A204.1 (cell line): ENCODE data around the gene NDST3.
"Not testable (repeated sequence)": the region's sequence is repeated elsewhere in the genome, so short reads cannot be mapped to it uniquely, and the experiment has no call there.

Source experiments
- FAIRE-seq: peaks from 2 replicates; lab custom pipeline; 2012; peaks lifted over from hg19 to GRCh38; lab: Jason Lieb, UNC

The NDST3 gene

DNA sequence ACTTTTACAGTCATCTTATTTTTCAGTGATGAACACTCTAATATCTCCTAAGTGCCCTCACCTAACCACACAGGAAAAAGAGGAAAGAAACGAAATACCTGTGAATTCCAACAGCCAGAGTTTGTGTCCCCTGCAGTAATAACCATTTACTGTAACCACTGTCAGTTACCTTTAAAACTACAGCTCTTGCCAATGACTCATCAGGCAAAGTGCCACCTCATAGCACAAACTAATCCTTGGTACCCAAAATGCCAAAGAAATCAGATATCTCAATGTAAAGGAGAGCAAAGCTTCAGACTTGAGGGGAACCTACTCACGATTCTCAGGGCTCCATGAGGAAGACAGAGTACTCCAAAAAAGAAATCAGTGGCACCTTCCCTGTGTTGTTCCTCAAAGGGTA lies 146.5 kb downstream of the NDST3 start:
- FAIRE-seq: no peak

DNA sequence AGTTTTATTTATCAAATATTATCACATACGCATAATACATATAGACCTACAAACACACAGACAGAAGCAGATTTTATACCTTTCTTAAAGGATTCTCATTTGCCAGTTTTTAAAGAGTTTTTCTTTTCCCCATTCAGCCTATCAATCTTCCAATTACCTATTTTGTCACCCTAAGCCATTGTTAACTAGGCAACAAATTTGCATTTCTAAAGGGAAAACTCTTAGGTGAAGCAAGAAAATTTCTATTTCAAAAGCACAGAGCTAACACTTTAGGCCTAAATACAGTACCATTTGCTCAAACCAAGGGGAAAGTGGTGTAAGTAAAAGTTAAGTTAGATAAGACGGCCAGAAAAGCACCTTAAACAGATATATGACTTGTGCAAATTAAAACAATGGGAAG lies 156.6 kb downstream of the NDST3 start:
- no peak for FAIRE-seq

DNA sequence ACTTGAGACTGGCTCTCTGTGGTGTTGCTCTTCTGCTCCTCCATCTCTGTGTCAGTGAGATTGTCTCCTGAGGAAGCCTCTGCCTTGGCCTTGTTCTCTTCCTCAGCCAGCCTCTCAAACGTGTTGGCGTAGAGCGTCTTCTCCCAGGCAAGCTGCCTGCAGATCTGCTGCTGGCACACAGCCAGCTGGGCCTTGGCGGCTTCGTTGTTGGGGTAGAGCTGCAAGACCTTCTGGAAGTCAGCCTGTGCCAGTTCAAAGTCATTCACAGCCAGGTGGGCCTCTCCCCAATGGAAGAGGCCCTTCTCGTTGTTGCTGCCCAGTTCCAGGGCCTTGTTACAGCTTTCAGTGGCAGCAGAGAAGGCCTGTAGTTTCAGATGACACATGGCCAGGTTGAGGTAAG lies 159.1 kb downstream of the NDST3 start:
- no peak for FAIRE-seq

DNA sequence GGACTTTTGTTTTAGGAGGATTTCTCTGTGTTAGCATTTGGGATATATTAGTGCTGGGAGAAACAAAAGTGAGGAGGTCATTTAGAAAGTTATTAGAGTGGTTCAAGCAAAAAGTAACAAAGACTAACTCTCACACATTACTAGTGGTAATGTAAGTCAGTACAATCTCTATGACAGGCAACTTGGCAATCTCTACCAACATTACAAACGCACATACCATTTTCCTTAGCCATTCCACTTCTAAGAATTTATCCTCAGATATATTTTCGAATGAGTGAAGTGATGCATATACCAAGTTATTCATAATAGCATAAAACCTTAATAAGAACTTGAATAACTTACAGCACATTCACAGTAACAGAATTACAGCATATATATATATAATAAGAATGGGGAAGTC lies 172.3 kb downstream of the NDST3 start:
- FAIRE-seq: no peak

DNA sequence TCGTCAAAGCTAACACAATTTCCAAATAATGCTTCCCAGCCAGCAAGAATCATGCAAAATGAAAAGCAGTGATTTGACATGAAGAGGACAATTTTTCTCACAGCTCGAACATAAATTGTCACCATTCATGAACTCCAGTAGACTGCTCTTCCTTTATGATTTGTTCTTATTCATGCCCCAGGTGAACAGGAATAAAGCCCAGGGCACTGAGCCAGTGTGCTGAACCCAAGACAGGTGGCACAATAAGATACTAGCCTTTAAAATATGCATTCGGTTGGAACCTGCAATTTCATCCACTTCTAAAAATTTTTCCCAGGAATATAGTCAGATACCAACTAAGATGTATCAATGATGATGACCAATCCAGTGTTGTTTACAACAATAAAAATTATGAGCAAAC lies 178.8 kb downstream of the NDST3 start:
- FAIRE-seq: no peak

DNA sequence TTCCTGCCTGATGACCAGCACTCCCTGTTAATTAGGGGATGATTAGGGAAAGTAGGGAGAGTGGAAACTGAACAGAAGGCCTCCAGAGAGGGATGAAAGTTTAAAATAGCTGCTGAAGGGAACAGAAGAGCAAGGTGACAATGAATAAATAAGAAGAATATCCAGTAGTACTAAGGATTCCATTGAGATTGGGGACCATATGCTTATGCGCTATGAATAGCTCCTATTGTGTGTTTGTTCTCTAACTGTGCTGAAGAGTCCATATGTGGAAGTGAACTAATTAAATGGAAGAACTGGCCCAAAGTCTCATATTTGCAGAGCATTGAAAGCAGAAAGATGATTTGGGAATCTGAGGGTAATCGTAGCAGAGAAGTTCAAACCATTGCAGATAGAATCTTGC lies 181.5 kb downstream of the NDST3 start:
- FAIRE-seq: no peak

DNA sequence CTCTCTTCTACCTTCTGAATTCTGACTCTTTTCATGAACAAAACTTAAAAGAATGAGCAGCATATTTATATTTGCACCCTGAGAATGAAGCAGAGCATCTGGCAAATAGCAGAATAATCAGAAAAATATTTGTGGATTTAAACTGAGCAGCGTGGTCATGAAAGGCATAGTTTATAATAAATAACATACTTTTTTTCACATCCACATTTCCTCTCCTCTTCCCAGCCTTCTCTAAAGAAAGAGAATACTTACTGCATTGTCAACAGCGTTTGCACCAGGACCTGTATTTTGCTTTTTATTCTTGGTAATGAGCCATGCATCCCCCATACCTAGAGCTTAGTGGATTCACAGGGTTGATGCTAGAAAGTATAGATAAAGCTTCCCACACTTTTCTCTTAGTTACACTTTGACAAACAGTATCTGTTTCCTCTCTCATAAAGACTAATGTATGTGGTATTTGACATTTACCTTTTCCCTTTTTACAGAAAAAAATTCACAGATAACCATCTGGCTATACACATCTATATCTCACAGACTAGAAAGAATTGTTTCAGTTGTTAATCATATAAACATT lies 187.0 kb downstream of the NDST3 start:
- FAIRE-seq: no peak

DNA sequence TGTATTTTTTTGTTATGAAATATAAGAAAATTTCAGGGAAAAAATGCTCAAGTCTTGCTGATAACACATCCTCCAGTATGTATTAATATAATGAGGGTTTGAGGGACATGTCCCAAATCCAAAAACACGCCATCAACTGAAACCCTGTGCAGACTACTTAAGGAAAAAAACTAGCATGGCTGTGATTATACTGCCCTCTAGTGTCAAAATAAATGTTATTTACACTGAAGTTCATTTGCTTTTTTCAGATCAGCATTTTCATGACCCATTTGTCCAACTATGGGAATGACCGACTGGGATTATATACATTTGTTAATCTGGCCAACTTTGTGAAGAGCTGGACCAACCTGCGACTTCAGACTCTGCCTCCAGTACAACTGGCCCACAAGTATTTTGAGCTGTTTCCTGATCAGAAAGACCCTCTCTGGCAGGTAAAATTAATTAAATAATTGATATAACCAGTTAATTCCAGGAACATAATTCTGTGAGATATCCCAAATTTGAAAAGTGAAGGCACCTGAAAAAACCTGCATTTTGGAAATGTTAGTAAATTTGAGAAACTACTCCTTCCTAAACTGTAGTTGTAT lies 190.1 kb downstream of the NDST3 start:
- FAIRE-seq: peak; percentile 94

DNA sequence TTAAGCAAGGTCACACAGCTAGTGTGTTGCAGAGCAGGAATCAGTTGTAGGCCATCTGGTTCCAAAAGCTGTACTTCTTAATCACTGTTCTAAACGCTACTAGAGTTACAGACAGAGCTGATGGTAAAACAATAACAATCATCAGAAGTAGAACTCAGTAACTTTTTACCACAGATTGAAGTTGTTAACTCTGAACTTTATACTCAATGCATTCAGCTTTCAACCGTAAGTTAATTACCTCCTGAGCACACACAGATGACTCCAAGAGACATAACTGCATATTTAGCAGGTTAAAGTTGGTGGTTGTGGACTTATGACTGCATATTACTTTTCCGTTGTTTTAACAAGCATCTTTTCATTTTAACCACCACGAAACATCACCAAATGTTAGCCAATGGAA lies 191.2 kb downstream of the NDST3 start:
- FAIRE-seq: no peak

DNA sequence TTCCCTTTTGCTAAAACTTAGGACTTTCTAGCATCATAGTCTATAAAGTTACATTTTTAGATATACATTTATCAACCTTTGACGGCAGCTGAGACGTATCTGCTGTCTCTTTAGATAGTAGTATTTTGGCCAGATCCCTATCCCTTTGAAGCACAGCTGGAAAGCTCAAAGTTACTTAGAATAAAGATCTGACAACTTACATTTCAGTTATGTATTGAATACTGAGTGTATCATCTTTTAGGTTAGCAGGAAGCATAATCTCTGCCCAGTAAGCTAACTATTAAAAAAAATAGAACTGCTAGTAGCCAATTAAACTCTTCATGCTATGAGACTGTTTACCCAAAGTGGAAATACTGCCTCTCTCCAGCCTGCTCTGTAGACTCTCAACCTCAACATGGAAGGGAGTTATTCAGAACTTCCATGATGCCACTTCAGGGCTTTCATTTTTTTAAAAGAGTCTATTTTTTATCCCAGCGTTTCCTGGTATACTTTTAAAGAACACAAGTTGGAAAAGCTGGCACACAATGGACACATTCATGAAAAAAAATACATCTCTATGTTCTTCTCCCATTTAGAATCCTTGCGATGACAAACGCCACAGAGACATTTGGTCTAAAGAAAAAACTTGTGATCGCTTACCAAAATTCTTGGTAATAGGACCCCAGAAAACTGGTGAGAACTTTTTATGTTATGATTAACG lies 192.2 kb downstream of the NDST3 start:
- FAIRE-seq: no peak

DNA sequence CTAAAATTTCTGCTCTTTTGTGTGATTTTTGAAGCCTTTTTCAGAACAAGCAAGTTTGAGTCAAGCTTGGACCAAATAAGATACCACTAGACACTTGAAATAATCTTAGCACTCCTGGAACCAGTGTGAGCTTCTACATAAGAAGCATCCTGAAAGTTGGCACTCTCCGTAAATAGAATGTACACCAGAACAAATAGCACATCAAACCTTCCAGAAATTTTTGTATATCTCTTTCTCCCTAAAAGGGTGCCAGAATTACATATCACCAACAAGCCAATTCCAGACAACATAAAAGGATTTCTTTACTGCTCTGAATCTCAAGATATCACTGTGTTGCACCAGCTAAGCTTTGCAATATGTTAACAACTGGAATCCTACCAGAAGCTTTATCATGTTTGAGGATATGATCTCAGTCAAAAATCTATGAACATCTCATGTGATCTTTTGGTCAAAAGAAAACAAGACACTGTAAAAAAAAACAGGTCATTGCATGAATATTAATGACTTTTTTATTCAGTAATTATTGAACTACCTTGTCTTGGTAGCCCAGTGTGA lies 201.4 kb downstream of the NDST3 start:
- no peak for FAIRE-seq

DNA sequence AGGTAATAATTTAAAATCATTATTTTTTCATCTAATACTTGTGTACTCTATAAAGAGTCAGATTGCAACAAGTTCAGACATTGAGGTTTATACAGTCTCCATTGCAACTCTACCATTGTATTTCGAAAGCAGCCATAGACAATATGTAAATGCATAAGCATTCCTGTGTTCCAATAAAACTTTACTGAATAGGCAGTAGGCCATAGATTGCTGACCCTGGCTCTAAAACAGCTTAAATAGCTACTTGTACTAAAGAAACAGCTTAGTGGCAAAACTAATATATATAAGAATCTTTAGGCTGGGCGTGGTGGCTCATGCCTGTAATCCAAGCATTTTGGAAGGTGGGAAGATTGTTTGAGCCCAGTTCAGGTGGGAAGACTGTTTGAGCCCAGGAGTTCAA lies 203.2 kb downstream of the NDST3 start:
- no peak for FAIRE-seq

DNA sequence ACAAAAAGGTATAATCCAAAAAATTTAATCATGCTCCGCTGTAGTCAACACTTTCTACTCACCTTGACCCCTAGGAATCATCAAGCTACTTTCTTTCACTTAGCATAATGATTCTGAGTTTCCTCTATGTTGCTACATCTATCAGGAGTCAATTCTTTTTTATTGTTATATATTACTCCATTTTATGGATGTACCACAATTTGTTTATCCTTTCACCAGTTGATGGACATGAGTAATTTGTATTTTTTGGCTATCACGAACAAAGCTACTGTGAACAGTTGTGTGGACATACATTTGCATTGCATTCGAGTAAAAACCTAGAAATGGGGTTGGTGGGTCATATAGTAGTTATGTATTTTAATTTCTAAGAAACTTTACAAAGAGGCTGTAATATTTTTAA lies 215.6 kb downstream of the NDST3 start:
- FAIRE-seq: no peak

DNA sequence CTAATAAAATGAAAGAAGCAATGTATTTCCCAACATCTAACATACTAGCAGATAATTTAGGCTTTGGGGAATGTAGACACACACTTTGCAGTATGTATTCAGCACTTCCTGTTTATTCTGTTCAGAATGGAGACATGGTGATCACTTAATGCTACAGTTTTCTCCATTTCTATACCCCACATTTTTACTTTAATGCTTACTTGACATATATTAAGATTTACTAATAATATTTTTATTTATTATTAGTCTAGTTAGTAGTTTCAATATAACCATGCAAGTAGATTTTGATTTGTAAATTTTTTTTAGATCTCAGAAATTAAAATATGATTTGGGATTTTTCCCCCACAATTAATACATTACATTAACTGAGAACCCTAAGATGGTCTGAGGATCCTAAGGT lies 220.1 kb downstream of the NDST3 start:
- FAIRE-seq: no peak

DNA sequence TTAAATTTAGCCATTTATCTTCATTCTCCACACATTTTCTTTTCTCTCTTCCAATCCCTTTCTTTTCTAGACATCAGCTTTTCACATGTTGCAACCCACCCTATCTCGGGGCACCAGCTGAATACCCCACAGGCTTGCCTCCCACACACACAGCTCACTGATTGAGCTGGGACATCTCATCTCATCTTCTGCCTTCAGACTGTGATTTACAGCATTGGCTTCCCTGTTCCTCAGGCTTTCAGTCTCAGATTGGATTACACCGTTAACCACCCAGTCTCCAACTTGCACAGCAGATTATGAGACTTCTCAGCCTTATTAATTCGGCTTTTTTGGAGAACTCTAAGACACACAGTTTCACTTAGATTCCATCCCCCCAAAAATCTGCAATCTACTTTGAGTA lies 224.8 kb downstream of the NDST3 start:
- FAIRE-seq: no peak

DNA sequence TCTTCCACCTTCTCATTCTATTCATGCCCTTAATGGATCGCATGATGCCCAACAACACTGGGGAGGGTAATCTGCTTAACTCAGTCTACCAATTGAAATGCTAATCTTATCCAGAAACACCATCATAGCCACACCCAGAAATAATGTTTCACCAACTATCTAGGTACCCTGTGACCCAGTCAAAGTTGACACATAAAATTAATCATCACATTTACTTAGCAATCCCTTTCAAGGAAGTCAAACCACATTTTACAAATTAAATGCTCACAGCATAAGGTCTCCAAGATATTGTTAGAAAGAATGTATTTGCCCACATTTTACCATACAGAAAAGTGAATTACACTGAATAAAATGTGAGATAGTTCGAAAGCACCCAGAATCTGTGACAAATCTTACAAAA lies 226.0 kb downstream of the NDST3 start:
- FAIRE-seq: no peak

DNA sequence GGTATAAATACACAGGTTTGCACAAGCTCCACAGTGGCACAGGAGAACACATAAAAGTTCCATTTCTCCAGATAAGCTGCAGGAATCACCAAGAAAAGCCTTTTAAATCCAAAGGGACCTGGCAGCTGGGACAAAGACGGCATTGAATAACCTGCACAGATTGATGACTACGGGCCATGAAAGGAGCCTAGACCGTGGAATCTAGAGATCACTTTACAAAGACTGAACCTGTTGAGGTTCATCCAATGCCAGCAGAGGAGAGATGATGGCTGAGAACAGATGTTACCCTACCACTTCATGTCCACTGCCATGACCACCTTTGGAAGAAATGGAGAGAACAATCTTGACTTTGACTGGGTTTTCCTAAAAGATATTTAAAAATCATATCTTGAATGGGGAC lies 229.8 kb downstream of the NDST3 start:
- FAIRE-seq: no peak

DNA sequence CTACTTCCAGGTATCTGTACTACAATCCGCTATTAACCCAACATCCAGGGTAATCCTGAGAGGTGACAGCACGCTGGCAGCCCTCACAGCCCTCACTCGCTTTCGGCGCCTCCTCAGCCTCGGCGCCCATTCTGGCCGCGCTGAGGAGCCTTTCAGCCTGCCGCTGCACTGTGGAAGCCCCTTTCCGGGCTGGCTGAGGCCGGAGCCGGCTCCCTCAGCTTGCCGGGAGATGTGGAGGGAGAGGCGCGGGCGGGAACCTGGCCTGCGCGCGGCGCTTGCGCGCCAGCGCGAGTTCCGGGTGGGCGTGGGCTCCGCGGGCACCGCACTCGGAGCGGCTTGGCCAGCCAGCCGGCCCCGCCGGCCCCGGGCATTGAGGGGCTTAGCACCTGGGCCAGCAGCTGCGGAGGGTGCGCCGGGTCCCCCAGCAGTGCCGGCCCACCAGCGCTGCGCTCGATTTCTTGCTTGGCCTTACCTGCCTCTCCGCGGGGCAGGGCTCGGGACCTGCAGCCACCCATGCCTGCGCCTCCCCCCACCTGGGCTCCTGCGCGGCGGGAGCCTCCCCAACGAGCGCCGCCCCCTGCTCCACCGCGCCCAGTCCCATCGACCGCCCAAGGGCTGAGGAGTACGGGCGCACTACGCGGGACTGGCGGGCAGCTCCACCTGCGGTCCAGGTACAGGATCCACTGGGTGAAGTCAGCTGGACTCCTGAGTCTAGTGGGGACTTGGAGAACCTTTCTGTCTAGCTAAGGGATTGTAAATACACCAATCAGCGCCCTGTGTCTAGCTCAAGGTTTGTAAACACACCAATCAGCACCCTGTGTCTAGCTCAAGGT lies 231.2 kb downstream of the NDST3 start:
- FAIRE-seq: no peak

DNA sequence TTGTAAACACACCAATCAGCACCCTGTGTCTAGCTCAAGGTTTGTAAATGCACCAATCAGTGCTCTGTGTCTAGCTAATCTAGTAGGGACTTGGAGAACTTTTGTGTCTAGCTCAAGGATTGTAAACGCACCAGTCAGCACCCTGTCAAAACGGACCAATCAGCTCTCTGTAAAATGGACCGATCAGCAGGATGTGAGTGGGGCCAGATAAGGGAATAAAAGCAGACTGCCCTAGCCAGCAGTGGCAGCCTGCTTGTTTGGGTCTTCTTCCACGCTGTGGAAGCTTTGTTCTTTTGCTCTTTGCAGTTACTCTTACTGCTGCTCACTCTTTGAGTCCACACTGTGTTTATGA lies 231.8 kb downstream of the NDST3 start:
- FAIRE-seq: not testable (repeated sequence)

DNA sequence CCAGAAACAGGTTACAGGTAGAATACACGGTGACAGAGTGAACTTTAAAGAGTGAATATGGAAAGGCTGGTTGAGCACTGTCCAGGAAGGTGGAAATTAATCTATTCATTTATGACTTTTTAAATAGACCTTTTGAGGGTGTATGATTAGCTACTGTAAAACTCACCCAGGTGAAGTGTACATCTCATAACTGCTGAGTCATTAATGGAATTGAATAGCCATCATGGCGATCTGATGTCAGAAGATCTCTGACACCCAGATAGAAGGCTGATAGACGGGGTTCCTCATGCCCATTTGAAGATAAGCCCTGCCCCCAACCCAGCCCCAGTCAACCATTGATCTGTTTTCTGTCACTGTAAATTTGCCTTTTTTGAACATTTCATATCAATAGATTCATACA lies 234.5 kb downstream of the NDST3 start:
- FAIRE-seq: no peak

DNA sequence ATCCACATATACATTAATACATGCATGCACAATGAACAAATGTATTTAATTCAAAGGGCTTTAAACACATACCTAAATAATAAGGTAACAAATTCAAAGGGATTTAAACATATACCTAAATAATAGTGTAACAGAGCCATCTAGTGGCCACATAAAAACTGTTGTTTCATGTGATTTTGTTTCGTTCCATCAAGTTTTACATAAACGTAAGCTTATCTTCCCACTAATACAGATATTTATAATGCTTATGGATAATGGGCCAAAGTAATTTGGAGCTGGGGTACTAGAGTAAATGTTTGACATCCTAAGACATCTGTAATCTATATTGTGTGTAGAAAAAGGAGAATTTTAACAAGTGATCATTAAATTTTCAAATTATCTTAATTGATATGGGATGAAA lies 236.2 kb downstream of the NDST3 start:
- peak; percentile 98 for FAIRE-seq

DNA sequence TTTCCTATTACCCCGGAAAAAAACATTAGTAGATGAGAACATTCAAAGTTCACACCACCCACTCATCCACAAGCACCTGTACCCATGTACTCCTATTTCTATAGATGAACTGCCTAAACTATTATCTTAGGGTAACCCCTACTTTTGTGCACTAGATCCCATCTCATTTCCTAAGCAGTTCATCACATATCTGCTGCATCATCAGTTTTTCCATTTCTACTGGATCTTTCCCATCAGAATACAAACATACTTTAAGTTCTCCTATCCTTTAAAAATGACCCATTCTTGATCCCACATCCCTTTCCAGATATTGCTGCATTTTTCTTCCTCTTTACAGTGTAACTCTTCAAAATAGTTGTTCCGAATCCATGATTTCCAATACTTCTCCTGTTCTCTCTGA lies 237.5 kb downstream of the NDST3 start:
- no peak for FAIRE-seq

DNA sequence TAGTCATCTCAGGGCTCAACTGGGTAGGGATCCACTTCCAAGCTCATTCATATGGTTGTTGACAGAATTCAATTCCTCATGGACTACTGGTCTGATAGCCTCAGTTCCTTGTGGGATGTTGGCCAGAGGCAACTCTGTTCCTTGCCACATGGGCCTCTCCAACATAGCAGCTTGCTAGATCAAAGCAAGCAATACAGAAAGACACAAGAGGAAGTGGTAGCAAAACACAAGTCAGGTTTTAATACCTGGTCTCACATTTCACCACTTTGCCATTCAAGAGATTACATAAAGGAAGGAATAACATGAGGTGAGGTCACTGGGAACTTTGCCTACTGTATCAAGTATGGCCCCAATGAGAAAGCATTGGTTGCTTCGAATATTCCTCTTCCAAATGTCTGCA lies 239.4 kb downstream of the NDST3 start:
- FAIRE-seq: no peak
